Tibial artery (tissue), 4 donors: Measurements from ENCODE around the gene SGSM1.
"Not testable (repeated sequence)": the region's sequence is repeated elsewhere in the genome, so short reads cannot be mapped to it uniquely, and the experiment has no call there.

ENCODE experiments used
- DNase-seq, 2 donors: peaks; one replicate each; pipeline ENCODE4 v3.0.0-alpha.2; 2019
- H3K27ac ChIP-seq, 2 donors: fragments of 200-600 bp; sonication (generic) in 1 of 2; 1 replicate in 1 of 2; 2 replicates in 1 of 2; pipeline ENCODE4 v1.5.1; 2018 to 2019; ENCODE audit warnings: mild to moderate bottlenecking in 1 of 2
- H3K27me3 ChIP-seq, 2 donors: fragments of 200-600 bp; sonication (generic) in 1 of 2; one replicate each; pipeline versions ENCODE4 v1.5.1 to v1.6.0; 2016 to 2019
- H3K36me3 ChIP-seq, 3 donors: fragments of 200-600 bp; sonication (generic) in 2 of 3; one replicate each; pipeline ENCODE4 v1.5.1; 2016 to 2019; ENCODE audit warnings: mild to moderate bottlenecking in 2 of 3
- H3K4me1 ChIP-seq, 4 donors: fragments of 200-600 bp; sonication (generic) in 2 of 4; 1 replicate in 3 of 4; 2 replicates in 1 of 4; pipeline ENCODE4 v1.5.1; 2016 to 2019
- H3K4me3 ChIP-seq, 2 donors: fragments of 200-600 bp; sonication (generic) in 1 of 2; 1 replicate in 1 of 2; 2 replicates in 1 of 2; pipeline ENCODE4 v1.5.1; 2018 to 2019; ENCODE audit warnings: mild to moderate bottlenecking in 2 of 2
- H3K9me3 ChIP-seq, 3 donors: fragments of 200-600 bp; sonication (generic) in 1 of 3; one replicate each; pipeline ENCODE4 v1.5.1; 2016 to 2019
- intact Hi-C: fragments of 100-400 bp; cut with DNase I; formaldehyde crosslinking; loops from one replicate; pipeline ENCODE4 v1.15.0; 2023; ENCODE audit warnings: low total_unique reads
- TF ChIP-seq, protein P1 (sequence below), 2 experiments: fragments of 200-600 bp in 1 of 2; fragments of 450-650 bp in 1 of 2; IDR thresholded peaks; one replicate each; pipeline ENCODE4 v1.5.1; 2017 to 2019; ENCODE audit warnings: antibody characterized with exemption in 2 of 2, mild to moderate bottlenecking in 1 of 2, moderate library complexity in 1 of 2

Gene SGSM1

DNA sequence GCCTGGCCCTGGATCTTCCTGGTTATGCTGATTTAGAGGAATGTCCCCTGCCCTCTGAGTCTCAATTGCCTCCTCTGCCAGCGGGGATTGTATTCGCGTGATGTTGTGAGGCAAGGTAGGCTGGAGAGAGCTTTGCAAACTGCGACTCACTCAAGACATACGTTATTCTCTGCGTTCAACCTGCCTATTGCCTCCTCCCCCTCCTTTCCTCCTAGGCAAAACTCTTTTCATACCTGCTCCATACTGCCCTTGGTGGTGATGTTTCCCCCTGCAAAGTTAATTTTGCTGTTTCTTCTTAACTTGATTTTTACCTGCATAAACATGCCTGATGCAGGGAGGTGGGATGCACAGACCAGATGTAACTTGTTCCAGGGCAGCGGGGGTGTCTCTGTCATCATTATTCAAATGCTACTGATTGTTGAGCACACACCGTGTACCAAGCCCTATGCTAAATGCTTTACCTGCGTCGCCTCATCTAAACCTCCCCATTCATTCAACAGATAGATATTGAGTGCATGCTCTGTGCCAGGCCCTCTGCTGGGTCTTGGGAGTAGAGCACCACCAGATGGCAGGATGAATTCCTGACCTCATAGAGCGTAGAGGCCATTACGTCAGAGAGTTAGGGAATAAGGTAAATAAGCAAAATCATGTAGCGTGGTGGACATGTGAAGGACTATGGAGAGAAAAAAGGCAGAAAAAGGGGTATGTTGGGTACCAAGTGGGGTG, 29.0 kb downstream of the SGSM1 start:
- TF ChIP-seq, protein P1, sequence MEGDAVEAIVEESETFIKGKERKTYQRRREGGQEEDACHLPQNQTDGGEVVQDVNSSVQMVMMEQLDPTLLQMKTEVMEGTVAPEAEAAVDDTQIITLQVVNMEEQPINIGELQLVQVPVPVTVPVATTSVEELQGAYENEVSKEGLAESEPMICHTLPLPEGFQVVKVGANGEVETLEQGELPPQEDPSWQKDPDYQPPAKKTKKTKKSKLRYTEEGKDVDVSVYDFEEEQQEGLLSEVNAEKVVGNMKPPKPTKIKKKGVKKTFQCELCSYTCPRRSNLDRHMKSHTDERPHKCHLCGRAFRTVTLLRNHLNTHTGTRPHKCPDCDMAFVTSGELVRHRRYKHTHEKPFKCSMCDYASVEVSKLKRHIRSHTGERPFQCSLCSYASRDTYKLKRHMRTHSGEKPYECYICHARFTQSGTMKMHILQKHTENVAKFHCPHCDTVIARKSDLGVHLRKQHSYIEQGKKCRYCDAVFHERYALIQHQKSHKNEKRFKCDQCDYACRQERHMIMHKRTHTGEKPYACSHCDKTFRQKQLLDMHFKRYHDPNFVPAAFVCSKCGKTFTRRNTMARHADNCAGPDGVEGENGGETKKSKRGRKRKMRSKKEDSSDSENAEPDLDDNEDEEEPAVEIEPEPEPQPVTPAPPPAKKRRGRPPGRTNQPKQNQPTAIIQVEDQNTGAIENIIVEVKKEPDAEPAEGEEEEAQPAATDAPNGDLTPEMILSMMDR (IDR thresholded peaks at IDR 0.05), result no peak
- H3K36me3 ChIP-seq, result peaks cover 0 to 11% (median 5%) of the 10 kb centered on the region in 3 donors
- no peaks in the 10 kb centered on the region for H3K4me1 ChIP-seq
- H3K4me3 ChIP-seq, result no peak overlapping the region
- DNase-seq, result no peak
- intact Hi-C loops, result no loop called here
- H3K27me3 ChIP-seq, result no peaks in the 10 kb centered on the region
- no peaks in the 10 kb centered on the region for H3K9me3 ChIP-seq
- no peak overlapping the region for H3K27ac ChIP-seq

GRCh38 chr22:24836282-24836681, 30.3 kb downstream of the SGSM1 start:
- intact Hi-C loops, result no loop called here
- no peak for DNase-seq
- TF ChIP-seq, protein P1 (IDR thresholded peaks at IDR 0.05), result no peak
- Histone ChIP-seq H3K27me3 (no peaks in the 10 kb centered on the region), H3K9me3 (no peaks in the 10 kb centered on the region), H3K36me3 (peaks cover 0 to 7% (median 5%) of the 10 kb centered on the region in 3 donors), H3K27ac (no peak overlapping the region), H3K4me1 (no peaks in the 10 kb centered on the region), H3K4me3 (no peak overlapping the region)

GRCh38 chr22:24837517-24837916, 31.5 kb downstream of the SGSM1 start:
- TF ChIP-seq, protein P1 (IDR thresholded peaks at IDR 0.05), result peak; percentile 41 to 53
- intact Hi-C loops, H3K36me3 ChIP-seq, DNase-seq, H3K4me3 ChIP-seq, H3K9me3 ChIP-seq, H3K27ac ChIP-seq, H3K27me3 ChIP-seq, H3K4me1 ChIP-seq: not testable (repeated sequence)

DNA sequence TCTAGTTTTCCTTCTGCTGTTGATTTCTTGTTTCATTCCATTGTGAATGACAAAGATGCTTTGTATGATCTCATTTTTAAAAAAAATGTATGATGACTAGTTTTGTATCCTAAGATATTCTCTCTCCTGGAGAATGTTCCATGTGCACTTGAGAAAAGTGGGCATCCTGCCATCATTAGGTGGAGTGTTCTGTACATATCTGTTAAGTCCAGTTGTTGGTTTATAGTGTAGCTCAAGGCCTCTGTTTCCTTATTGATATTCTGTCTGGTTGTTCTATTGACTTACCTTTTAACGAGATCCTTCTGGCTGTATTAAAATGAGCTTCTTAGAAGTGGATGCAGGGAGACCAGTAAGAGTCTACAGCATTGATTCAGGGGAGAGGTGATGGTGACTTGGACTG, 35.2 kb downstream of the SGSM1 start:
- Histone ChIP-seq H3K9me3 (no peaks in the 10 kb centered on the region), H3K4me1 (peaks cover 0 to 7% (median 2%) of the 10 kb centered on the region in 4 donors), H3K27me3 (no peaks in the 10 kb centered on the region), H3K36me3 (peaks cover 0 to 3% (median 0%) of the 10 kb centered on the region in 3 donors), H3K4me3 (no peak overlapping the region), H3K27ac (no peak overlapping the region)
- DNase-seq, result no peak
- intact Hi-C loops, result no loop called here
- TF ChIP-seq, protein P1 (IDR thresholded peaks at IDR 0.05), result no peak

DNA sequence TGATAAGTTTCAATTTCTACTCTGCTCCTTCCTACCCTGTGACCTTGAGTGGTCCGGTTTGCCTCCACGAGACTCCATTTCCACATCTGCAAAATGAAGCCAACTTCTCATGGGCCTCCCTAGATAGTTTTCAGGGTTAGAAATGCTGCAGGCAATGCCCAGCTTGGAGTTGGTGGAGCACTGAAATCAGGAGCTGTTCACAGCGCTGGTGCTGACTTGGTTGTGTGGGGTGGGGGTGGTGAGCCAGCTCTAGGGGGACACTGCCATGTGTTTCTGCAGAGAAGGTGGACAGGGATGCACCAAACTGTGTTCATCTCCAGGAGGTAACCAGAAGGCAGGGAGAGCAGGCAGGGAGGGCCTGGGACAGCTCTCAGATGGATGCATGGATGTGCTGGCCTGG, 37.0 kb downstream of the SGSM1 start:
- no peaks in the 10 kb centered on the region for H3K27me3 ChIP-seq
- no peak overlapping the region for H3K27ac ChIP-seq
- no peaks in the 10 kb centered on the region for H3K9me3 ChIP-seq
- no peak overlapping the region for H3K4me3 ChIP-seq
- no peak for DNase-seq
- intact Hi-C loops, result no loop called here
- H3K4me1 ChIP-seq, result peaks cover 0 to 7% (median 2%) of the 10 kb centered on the region in 4 donors
- TF ChIP-seq, protein P1 (IDR thresholded peaks at IDR 0.05), result no peak
- peaks cover 0 to 9% (median 0%) of the 10 kb centered on the region in 3 donors for H3K36me3 ChIP-seq
